Aorta (tissue), 5 donors: ENCODE data around the gene XCL1. TPM values are rescaled to one million over a fixed set of nuclear protein-coding genes. Genes with fewer than 3 reads are reported as not detected.

Experiments
- ATAC-seq: fragments of 200-7000 bp; cut with Tn5 transposase; one replicate; pipeline ENCODE4 v1.9.1; 2022; ENCODE audit warnings: moderate library complexity; ENCODE audit not compliant: low FRiP score
- DNase-seq, 2 donors: peaks; one replicate each; pipeline ENCODE4 v3.0.0-alpha.2; 2020
- H3K27ac ChIP-seq, 2 donors: one replicate each; pipeline ENCODE4 v1.5.1; 2013; ENCODE audit warnings: low read length in 2 of 2, mild to moderate bottlenecking in 2 of 2, moderate library complexity in 2 of 2, control low read depth in 1 of 2, inconsistent platforms in 1 of 2, low read depth in 1 of 2
- H3K27me3 ChIP-seq, 2 donors: one replicate each; pipeline ENCODE4 v1.6.1; 2013; ENCODE audit warnings: control low read depth in 1 of 2, low read length in 1 of 2, mild to moderate bottlenecking in 1 of 2, moderate library complexity in 1 of 2; ENCODE audit not compliant: insufficient read depth in 2 of 2, control insufficient read depth in 1 of 2
- H3K36me3 ChIP-seq, 2 donors: one replicate each; pipeline ENCODE4 v1.6.1; 2013; ENCODE audit warnings: control low read depth in 1 of 2, low read length in 1 of 2, mild to moderate bottlenecking in 1 of 2; ENCODE audit not compliant: insufficient read depth in 2 of 2, control insufficient read depth in 1 of 2
- H3K4me1 ChIP-seq, 2 donors: one replicate each; pipeline ENCODE4 v1.6.1; 2013; ENCODE audit warnings: low read length in 2 of 2, control low read depth in 1 of 2, mild to moderate bottlenecking in 1 of 2, moderate library complexity in 1 of 2; ENCODE audit not compliant: insufficient read depth in 2 of 2, control insufficient read depth in 1 of 2
- H3K4me3 ChIP-seq, 2 donors: one replicate each; pipeline ENCODE4 v1.5.1; 2013; ENCODE audit warnings: low read length in 2 of 2, control low read depth in 1 of 2, mild to moderate bottlenecking in 1 of 2
- H3K9me3 ChIP-seq: one replicate; pipeline ENCODE4 v1.6.1; 2013; ENCODE audit warnings: mild to moderate bottlenecking, low read length; ENCODE audit not compliant: control insufficient read depth
- WGBS, 2 donors: extraction: QIAGEN DNeasy Blood & Tissue Kit; methylation state at CpG; one replicate each; pipeline ENCODE4 v1.1.7; 2013; 5-methylcytosine and 5-hydroxymethylcytosine counted together
- intact Hi-C, 2 donors: fragments of 100-400 bp; cut with DNase I; formaldehyde crosslinking; loops; one replicate each; pipeline versions ENCODE4 v1.14.2 to v1.15.0; 2022
- polyA plus RNA-seq, 2 donors: library from polyadenylated mRNA; stranded (reverse); fragments of 200-250 nt; gene quantifications; one replicate each; pipeline ENCODE4 v1.2.3, GENCODE V29; 2013
- total RNA-seq, 2 donors: library from RNA; stranded (reverse); fragmentation: NEBNext Ultra II Directional; extraction: Animal tissue kit (Norgen Biotek cat#: 25700); gene quantifications; one replicate each; pipeline ENCODE4 v1.2.1, GENCODE V29; 2021
- donor health status: healthy with polysubstance abuse.
- donor health status: Bipolar disorder and iron deficiency.
- donor health status: DM: no; HTN: no; CAD: no.
- donor health status: DM: no; HTN: no; CAD: no.
- donor health status: DM: yes; HTN: yes; CAD: no.

XCL1 gene
- total and polyA plus RNA-seq, 4 donors, result 0.20 to 0.26 TPM; not detected in 2

DNA sequence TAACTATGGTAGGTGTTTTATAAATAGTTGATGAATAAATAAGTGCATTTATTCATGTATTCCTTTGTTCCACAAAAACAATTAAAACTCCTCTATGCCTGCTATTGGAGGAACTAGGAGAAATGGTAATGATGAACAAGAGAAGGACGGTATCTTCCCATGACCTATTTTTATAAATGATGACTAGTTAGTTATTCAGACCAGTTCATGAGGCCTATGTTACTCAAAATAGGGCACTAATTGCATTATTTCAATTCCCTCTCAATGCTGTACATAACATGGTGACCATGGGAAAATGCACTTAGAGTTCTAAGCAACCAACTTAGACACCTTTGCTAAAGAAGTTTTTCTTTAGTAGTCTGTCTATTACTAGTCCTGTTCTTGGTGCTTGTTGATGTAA is 53.1 kb downstream of the XCL1 start:
- ATAC-seq, result no peak
- Histone ChIP-seq H3K4me1 (no peaks in the 10 kb centered on the region), H3K27me3 (no peaks in the 10 kb centered on the region), H3K27ac (no peak overlapping the region), H3K9me3 (no peaks in the 10 kb centered on the region), H3K36me3 (no peaks in the 10 kb centered on the region), H3K4me3 (no peak overlapping the region)
- DNase-seq, result no peak
- WGBS, 2 donors, result 81 to 90% methylated on average over 1 of the region's 1 CpG
- intact Hi-C loops, result no loop called here

Other genes with a start within 250 kb of the XCL1 start
- 1 to 10 TPM in 1 of 2 donors, not detected in 1; 1.1 TPM for gene XCL2, start 32.6 kb upstream of the XCL1 start, total RNA-seq
- not detected for gene XCL2, start 32.6 kb upstream of the XCL1 start, polyA plus RNA-seq
- 10 to 100 TPM; 32.5 to 73.2 TPM for gene DPT, start 152.6 kb downstream of the XCL1 start, total RNA-seq
- gene DPT, start 152.6 kb downstream of the XCL1 start, polyA plus RNA-seq, result 10 to 100 TPM; 41.2 to 56.5 TPM